Large intestine (tissue), 12 donors: Measurements from ENCODE around the gene OR8H3. TPM values are rescaled to one million over a fixed set of nuclear protein-coding genes. Genes with fewer than 3 reads are reported as not detected.
"Not testable (repeated sequence)": the region's sequence is repeated elsewhere in the genome, so short reads cannot be mapped to it uniquely, and the experiment has no call there.

ENCODE experiments used
- DNase-seq, 2 donors: peaks; one replicate each; pipeline versions ENCODE4 v3.0.0 to v3.0.0-alpha.2; 2013
- H3K27ac ChIP-seq: one replicate; pipeline ENCODE4 v1.5.1; 2013; ENCODE audit warnings: low read length
- H3K27me3 ChIP-seq: 2 replicates; pipeline ENCODE4 v1.6.1; 2013; ENCODE audit warnings: low read length; ENCODE audit not compliant: control insufficient read depth, insufficient read depth
- H3K36me3 ChIP-seq: 2 replicates; pipeline ENCODE4 v1.6.1; 2013; ENCODE audit warnings: low read length; ENCODE audit not compliant: control insufficient read depth, insufficient read depth
- H3K4me1 ChIP-seq: one replicate; pipeline ENCODE4 v1.6.1; 2013; ENCODE audit warnings: low read length; ENCODE audit not compliant: control insufficient read depth, insufficient read depth
- H3K4me3 ChIP-seq: one replicate; pipeline ENCODE4 v1.5.1; 2013; ENCODE audit warnings: low read length
- H3K9me3 ChIP-seq: one replicate; pipeline ENCODE4 v1.6.1; 2013; ENCODE audit warnings: mild to moderate bottlenecking, low read depth, low read length, moderate library complexity; ENCODE audit not compliant: control insufficient read depth
- WGBS: methylation state at CpG from one replicate; pipeline ENCODE4 v1.1.5; 2013; ENCODE audit warnings: low lambda C conversion rate; ENCODE audit not compliant: insufficient coverage; 5-methylcytosine and 5-hydroxymethylcytosine counted together
- long read RNA-seq, 11 donors: transcript quantifications; one replicate each; lab custom pipeline, GENCODE V29; 2026
- polyA plus RNA-seq: library from polyadenylated mRNA; unstranded; fragments of 120-200 nt; gene quantifications from one replicate; pipeline ENCODE4 v1.2.1, GENCODE V29; 2013

The OR8H3 gene
- not detected for polyA plus RNA-seq
- long read RNA-seq, donor 1: 0 reads
- long read RNA-seq, donor 2: 0 reads
- long read RNA-seq, donor 3: 0 reads
- long read RNA-seq, donor 4: 0 reads
- long read RNA-seq, donor 5: 0 reads
- long read RNA-seq, donor 6: 0 reads
- long read RNA-seq, donor 7: 0 reads
- long read RNA-seq, donor 8: 0 reads
- long read RNA-seq, donor 9: 0 reads
- long read RNA-seq, donor 10: 0 reads
- long read RNA-seq, donor 11: 0 reads

- H3K9me3 ChIP-seq: no peaks in the 10 kb centered on the region
- no peak within 1 kb of the TSS for H3K4me3 ChIP-seq
- WGBS: no CpG with 5 or more reads among the region's 6 CpGs
- no peak for DNase-seq
- H3K27ac ChIP-seq: no peak within 1 kb of the TSS
- H3K36me3 ChIP-seq: no peaks in the 10 kb centered on the region
- no peaks in the 10 kb centered on the region for H3K4me1 ChIP-seq
- no peaks in the 10 kb centered on the region for H3K27me3 ChIP-seq
Measured at GRCh38 chr11:56122073-56122472, at the start of gene OR8H3. Gene OR8H3 (plus strand): TSS chr11:56122373. CDS start chr11:56122373, 0 bp downstream.

- H3K27ac ChIP-seq: no peak overlapping the region
- no peaks in the 10 kb centered on the region for H3K9me3 ChIP-seq
- H3K4me3 ChIP-seq: no peak overlapping the region
- H3K4me1 ChIP-seq: no peaks in the 10 kb centered on the region
- no peaks in the 10 kb centered on the region for H3K27me3 ChIP-seq
- DNase-seq: no peak
- H3K36me3 ChIP-seq: no peaks in the 10 kb centered on the region
- 100% methylated on average over 2 of the region's 3 CpGs for WGBS
Measured at GRCh38 chr11:56089697-56090096, 32.5 kb upstream of the OR8H3 start.

DNA sequence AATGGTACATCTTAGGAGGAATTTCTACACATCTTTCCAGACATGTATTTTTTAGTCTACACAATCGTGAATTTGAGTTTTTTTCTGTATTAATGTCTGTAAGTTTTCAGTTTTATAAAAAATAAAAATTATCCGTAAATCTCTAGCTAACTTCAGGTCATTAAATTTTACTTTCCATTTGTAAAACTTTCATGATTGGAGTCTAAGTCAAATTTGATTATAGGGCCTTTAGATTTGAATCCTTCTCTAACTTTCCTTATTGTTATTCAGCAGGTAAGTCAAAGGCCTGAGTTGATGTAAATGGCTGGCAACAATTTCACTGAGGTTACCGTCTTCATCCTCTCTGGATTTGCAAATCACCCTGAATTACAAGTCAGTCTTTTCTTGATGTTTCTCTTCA is 29.2 kb upstream of the OR8H3 start, which contains the start of gene OR8I2:
TSS of gene OR8I2 (plus strand) at position 301 of the 400 bp plus-strand sequence. CDS start at position 301, 0 bp downstream.
- Histone ChIP-seq H3K27me3 (no peaks in the 10 kb centered on the region), H3K9me3 (no peaks in the 10 kb centered on the region), H3K27ac (no peak within 1 kb of the TSS), H3K4me1 (no peaks in the 10 kb centered on the region), H3K36me3 (no peaks in the 10 kb centered on the region), H3K4me3 (no peak within 1 kb of the TSS)
- 43% methylated on average over 2 of the region's 3 CpGs for WGBS
- DNase-seq: no peak

DNA sequence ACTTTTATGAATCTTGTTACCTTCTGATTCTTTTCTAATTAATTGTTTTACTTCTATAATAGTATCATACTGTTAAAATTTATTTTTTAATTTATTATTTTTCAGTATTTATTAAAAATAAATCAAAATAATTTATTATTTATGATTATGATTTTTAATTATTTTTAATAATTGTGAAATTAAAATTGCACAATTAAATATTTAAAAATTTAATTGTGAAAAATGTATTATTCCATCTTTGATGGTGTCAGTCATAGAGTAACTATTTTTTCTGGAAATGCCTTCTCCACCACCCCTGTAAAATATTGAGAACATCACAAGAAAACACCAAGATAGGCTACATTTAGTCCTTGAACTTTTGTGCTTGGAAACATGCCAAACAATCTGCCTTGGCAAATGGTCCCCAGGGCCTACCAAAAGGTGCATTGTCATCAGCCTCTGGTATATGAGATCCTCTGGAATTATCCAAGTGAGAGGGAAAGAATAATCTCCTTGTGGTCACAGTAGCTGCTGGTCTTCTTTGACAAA is 18.9 kb upstream of the OR8H3 start, which contains the start of gene OR8H2:
TSS of gene OR8H2 (plus strand) at position 478 of the 528 bp plus-strand sequence. CDS start 1,356 bp downstream, outside the sequence.
- no peak within 1 kb of the TSS for H3K4me3 ChIP-seq
- no peaks in the 10 kb centered on the region for H3K9me3 ChIP-seq
- DNase-seq: no peak
- no peaks in the 10 kb centered on the region for H3K4me1 ChIP-seq
- H3K36me3 ChIP-seq: no peaks in the 10 kb centered on the region
- no peaks in the 10 kb centered on the region for H3K27me3 ChIP-seq
- no peak within 1 kb of the TSS for H3K27ac ChIP-seq

- Histone ChIP-seq H3K36me3 (no peaks in the 10 kb centered on the region), H3K4me1 (no peaks in the 10 kb centered on the region), H3K9me3 (peaks cover 3% of the 10 kb centered on the region), H3K4me3 (no peak within 1 kb of the TSS), H3K27me3 (no peaks in the 10 kb centered on the region), H3K27ac (no peak within 1 kb of the TSS)
- DNase-seq: no peak
Measured at GRCh38 chr11:56140151-56140661, 18.0 kb downstream of the OR8H3 start, which contains the start of gene OR8J3. Gene OR8J3 (minus strand): TSS chr11:56140201. CDS start chr11:56137718, 2,483 bp downstream.

DNA sequence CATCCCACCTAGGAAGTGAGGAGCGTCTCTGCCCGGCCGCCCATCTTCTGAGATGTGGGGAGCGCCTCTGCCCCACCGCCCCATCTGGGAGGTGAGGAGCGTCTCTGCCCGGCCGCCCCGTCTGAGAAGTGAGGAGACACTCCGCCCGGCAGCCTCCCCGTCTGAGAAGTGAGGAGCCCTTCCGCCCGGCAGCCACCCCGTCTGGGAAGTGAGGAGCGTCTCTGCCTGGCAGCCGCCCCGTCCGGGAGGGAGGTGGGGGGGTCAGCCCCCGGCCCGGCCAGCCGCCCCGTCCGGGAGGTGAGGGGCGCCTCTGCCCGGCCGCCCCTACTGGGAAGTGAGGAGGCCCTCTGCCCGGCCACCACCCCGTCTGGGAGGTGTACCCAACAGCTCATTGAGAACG is 21.5 kb downstream of the OR8H3 start:
- H3K36me3 ChIP-seq, H3K9me3 ChIP-seq, H3K27ac ChIP-seq, DNase-seq, H3K4me1 ChIP-seq, H3K4me3 ChIP-seq, H3K27me3 ChIP-seq: not testable (repeated sequence)
- no CpG with 5 or more reads among the region's 30 CpGs for WGBS

DNA sequence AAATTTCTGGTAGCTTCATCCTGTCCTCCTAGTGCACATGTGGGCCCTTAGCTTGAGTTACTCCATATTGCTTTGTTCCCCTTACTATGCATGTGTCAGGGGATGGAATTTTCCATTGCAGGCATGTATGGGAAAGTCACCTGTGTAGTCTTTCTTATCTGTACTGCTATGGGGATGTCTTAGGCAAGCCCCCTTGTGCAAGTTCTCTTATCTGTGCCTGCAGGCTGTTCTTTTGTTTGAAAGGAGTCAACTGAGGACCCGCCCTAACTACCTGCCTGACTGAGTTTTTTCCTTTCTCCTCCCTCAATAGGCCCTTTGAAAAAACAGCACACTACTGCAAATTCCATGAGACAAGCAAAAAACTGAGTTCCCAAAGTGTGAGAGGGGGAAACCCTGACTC is 29.2 kb downstream of the OR8H3 start:
- Histone ChIP-seq H3K4me3 (no peak overlapping the region), H3K27me3 (no peaks in the 10 kb centered on the region), H3K36me3 (no peaks in the 10 kb centered on the region), H3K4me1 (no peaks in the 10 kb centered on the region), H3K9me3 (no peaks in the 10 kb centered on the region), H3K27ac (no peak overlapping the region)
- WGBS: no CpG with 5 or more reads among the region's 1 CpG
- no peak for DNase-seq

DNA sequence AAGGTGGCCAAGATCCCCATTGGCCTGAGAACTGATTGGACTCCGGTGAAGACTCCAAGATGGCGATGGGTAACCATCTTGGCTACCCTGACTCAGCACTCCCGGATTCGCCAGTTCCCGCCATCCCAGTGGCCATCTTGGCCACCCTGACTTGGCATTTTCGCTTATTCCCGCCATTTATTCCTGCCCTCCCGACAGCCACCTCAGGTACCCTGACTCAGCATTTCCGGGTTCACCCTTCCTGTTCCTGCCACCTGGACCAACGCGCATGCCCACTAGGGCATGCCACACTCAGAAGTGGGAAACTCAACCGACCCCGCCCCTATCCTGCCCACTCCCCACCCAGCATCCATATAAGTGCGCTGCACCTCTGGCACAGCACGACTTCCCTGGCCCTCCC is 30.2 kb downstream of the OR8H3 start:
- WGBS: 96% methylated on average over 5 of the region's 15 CpGs
- H3K4me1 ChIP-seq: no peaks in the 10 kb centered on the region
- no peak overlapping the region for H3K27ac ChIP-seq
- H3K27me3 ChIP-seq: no peaks in the 10 kb centered on the region
- no peaks in the 10 kb centered on the region for H3K36me3 ChIP-seq
- no peak for DNase-seq
- H3K9me3 ChIP-seq: no peaks in the 10 kb centered on the region
- H3K4me3 ChIP-seq: no peak overlapping the region

DNA sequence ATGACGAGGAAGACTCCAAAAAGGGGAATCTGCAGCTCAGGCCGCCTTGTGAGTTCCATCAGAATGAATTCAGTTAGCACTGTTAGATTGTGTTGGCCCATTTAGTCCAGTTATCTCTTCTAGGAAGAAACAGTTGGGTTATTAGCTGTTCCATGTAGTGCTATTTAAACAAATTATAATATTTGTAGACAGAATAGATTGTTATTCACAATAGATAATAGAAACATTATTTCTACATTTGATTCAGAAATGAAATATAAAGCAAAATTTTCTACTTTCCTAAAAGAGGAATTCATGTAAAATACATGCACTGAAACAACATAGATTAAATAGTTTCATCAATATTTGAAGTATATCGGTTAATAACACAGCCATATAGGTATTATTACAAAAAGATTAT is 38.0 kb downstream of the OR8H3 start, which contains the start of gene OR8K5:
TSS of gene OR8K5 (minus strand) at position 101 of the 400 bp plus-strand sequence. CDS start at position 101, 0 bp downstream.
- WGBS: 82% methylated on average over 1 of the region's 3 CpGs
- Histone ChIP-seq H3K27me3 (no peaks in the 10 kb centered on the region), H3K4me1 (no peaks in the 10 kb centered on the region)

GRCh38 chr11:56163804-56164203 is 41.6 kb downstream of the OR8H3 start:
- no peaks in the 10 kb centered on the region for H3K27me3 ChIP-seq
- no peaks in the 10 kb centered on the region for H3K36me3 ChIP-seq
- no peaks in the 10 kb centered on the region for H3K4me1 ChIP-seq
- no peak for DNase-seq
- no peak overlapping the region for H3K4me3 ChIP-seq
- no peak overlapping the region for H3K27ac ChIP-seq
- no peaks in the 10 kb centered on the region for H3K9me3 ChIP-seq
- 100% methylated on average over 2 of the region's 3 CpGs for WGBS

More for the DNA sequence above, 38.0 kb downstream of the OR8H3 start, which contains the start of gene OR8K5:
- DNase-seq: no peak
- H3K9me3 ChIP-seq: no peaks in the 10 kb centered on the region
- no peaks in the 10 kb centered on the region for H3K36me3 ChIP-seq
- H3K27ac ChIP-seq: no peak within 1 kb of the TSS
- no peak within 1 kb of the TSS for H3K4me3 ChIP-seq
